ENCODE measurements around the gene EDN1.
"Not testable (repeated sequence)": the region's sequence is repeated elsewhere in the genome, so short reads cannot be mapped to it uniquely, and the experiment has no call there.

Gene EDN1

GRCh38 chr6:12325872-12326271 lies 35.7 kb downstream of the EDN1 start:
- DNase-seq (ENCODE audit: low read depth in 3 of 3): no peak

- DNase-seq (ENCODE audit: low read depth in 3 of 3): no peak
Observed at GRCh38 chr6:12327391-12327790, 37.2 kb downstream of the EDN1 start.

GRCh38 chr6:12327988-12328387 lies 37.8 kb downstream of the EDN1 start:
- no peak for DNase-seq (ENCODE audit: low read depth in 3 of 3)

- no peak for DNase-seq (ENCODE audit: low read depth in 3 of 3)
Observed at GRCh38 chr6:12328701-12329100, 38.5 kb downstream of the EDN1 start.

GRCh38 chr6:12331474-12331873 lies 41.3 kb downstream of the EDN1 start:
- DNase-seq (ENCODE audit: low read depth in 3 of 3): no peak

- no peak for DNase-seq (ENCODE audit: low read depth in 3 of 3)
Observed at GRCh38 chr6:12331951-12332749, 42.0 kb downstream of the EDN1 start.

- not testable (repeated sequence) for DNase-seq (ENCODE audit: low read depth in 3 of 3)
Observed at GRCh38 chr6:12332750-12333079, 42.6 kb downstream of the EDN1 start.

- DNase-seq (ENCODE audit: low read depth in 3 of 3): no peak
Observed at GRCh38 chr6:12333128-12333527, 43.0 kb downstream of the EDN1 start.

- no peak for DNase-seq (ENCODE audit: low read depth in 3 of 3)
Observed at GRCh38 chr6:12334526-12335130, 44.5 kb downstream of the EDN1 start.

GRCh38 chr6:12335131-12335527 lies 45.0 kb downstream of the EDN1 start:
- no peak for DNase-seq (ENCODE audit: low read depth in 3 of 3)

GRCh38 chr6:12335717-12336116 lies 45.6 kb downstream of the EDN1 start:
- DNase-seq (ENCODE audit: low read depth in 3 of 3): no peak

- DNase-seq (ENCODE audit: low read depth in 3 of 3): no peak
Observed at GRCh38 chr6:12336121-12336971, 46.2 kb downstream of the EDN1 start.

- DNase-seq (ENCODE audit: low read depth in 3 of 3): no peak
Observed at GRCh38 chr6:12339022-12339421, 48.9 kb downstream of the EDN1 start.

- DNase-seq (ENCODE audit: low read depth in 3 of 3): no peak
Observed at GRCh38 chr6:12339808-12340487, 49.8 kb downstream of the EDN1 start.

- DNase-seq (ENCODE audit: low read depth in 3 of 3): no peak
Observed at GRCh38 chr6:12340488-12340818, 50.3 kb downstream of the EDN1 start.

GRCh38 chr6:12342664-12343063 lies 52.5 kb downstream of the EDN1 start:
- no peak for DNase-seq (ENCODE audit: low read depth in 3 of 3)

- no peak for DNase-seq (ENCODE audit: low read depth in 3 of 3)
Observed at GRCh38 chr6:12343122-12343439, 52.9 kb downstream of the EDN1 start.

- no peak for DNase-seq (ENCODE audit: low read depth in 3 of 3)
Observed at GRCh38 chr6:12343440-12344162, 53.4 kb downstream of the EDN1 start.

GRCh38 chr6:12344296-12344695 lies 54.1 kb downstream of the EDN1 start:
- no peak for DNase-seq (ENCODE audit: low read depth in 3 of 3)

- no peak for DNase-seq (ENCODE audit: low read depth in 3 of 3)
Observed at GRCh38 chr6:12344961-12345693, 55.0 kb downstream of the EDN1 start.

GRCh38 chr6:12345694-12346058 lies 55.5 kb downstream of the EDN1 start:
- DNase-seq (ENCODE audit: low read depth in 3 of 3): no peak
